UCSD-AML1 (cell line): Measurements from ENCODE around the gene TMPRSS15.

Experiments used
- DNase-seq: peaks from one replicate; lab custom pipeline; 2025; ENCODE audit not compliant: unreplicated experiment; lab: John Stamatoyannopoulos, UW

Gene TMPRSS15

DNA sequence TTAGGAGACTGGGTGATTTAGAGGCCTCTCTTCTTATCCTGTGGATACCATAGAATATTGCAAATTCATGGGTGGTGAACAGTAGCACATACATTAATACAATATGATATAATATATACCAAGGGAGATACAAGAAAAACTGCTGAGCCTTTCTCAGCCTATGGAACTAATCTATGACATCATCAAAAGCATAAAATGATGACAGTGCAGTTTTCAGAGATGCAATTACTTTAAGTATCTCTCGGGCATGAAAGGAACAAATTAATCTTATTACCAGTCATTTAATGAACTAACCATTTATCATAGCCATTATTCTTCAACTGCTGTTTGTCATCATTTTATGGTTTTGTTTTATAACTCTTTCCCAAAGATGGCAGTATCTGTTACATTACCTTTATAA is 155.4 kb downstream of the TMPRSS15 start:
- DNase-seq = no peak

- DNase-seq = no peak
Measured at GRCh38 chr21:18245464-18245967, 158.1 kb downstream of the TMPRSS15 start.

DNA sequence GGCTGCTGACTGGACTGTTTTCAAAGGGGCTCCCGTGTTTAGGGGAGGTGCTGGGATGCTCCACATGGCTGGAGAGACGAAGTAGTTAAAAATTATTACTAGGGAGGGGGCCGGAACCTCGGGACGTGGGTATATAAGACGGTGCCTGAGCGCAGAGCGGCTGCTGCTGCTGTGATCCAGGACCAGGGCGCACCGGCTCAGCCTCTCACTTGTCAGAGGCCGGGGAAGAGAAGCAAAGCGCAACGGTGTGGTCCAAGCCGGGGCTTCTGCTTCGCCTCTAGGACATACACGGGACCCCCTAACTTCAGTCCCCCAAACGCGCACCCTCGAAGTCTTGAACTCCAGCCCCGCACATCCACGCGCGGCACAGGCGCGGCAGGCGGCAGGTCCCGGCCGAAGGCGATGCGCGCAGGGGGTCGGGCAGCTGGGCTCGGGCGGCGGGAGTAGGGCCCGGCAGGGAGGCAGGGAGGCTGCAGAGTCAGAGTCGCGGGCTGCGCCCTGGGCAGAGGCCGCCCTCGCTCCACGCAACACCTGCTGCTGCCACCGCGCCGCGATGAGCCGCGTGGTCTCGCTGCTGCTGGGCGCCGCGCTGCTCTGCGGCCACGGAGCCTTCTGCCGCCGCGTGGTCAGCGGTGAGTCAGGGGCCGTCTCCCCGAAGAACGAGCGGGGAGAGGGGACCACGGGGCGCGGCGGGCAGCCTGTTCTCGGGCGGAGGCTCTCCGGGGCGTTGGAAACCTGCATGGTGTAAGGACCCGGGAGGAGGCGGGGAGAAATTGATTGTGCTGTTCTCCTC is 158.7 kb downstream of the TMPRSS15 start, which contains the start of gene CHODL:
Gene CHODL, plus strand, starts transcription at position 163 of the 793 bp plus-strand sequence. Its CDS starts 391 bp downstream, at position 554.
- DNase-seq = no peak

- DNase-seq = no peak
Measured at GRCh38 chr21:18235545-18235944, 168.0 kb downstream of the TMPRSS15 start.

DNA sequence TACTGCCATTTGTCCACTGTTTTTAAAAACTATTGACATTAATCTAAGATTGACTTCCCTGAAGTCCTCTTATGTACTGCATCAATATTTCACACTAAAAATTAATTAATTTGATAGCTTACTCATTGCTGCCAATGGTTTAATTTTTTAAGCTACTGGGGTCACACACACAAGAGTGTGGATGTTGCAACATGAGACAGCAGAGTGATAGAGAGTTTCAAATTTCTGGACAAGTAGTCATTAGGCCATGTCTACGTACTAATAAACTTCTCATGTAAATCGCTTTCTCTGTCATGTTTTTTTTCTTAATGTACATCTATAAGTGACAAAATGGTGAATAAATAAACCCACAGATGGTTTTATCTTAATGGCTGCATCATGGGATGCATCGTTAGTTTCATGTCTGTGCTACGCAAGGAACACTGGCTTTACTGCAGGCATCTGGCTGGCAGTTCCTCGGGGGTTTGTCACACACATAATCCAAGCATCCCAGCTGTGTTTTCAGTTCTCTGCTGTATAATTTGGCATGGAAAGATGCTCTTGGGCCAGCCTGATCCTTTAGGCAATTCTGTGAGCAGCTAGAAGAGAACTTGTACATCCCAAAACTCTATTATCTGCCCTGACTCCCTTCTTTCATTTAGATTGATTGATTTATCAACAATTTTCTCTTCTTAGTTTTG is 175.4 kb downstream of the TMPRSS15 start:
- DNase-seq = no peak

- no peak for DNase-seq
Measured at GRCh38 chr21:18222346-18222745, 181.2 kb downstream of the TMPRSS15 start.

DNA sequence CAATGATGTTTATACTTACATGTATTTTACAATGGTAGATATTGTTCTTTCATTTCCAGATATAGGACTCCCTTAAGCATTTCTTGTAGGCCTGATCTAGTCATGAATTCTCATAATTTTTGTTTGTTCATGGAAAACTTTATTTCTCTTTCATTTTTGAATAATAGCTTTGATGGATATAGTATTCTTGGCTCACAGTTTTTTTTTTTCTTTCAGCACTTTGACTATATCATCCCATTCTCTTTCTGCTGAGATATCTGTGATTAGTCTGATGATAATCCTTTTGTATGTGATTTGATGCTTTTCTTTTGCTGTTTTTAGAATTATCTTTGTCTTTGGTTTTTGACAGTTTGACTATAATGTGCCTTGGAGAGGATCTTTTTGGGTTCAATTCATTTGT is 183.1 kb downstream of the TMPRSS15 start:
- DNase-seq = no peak
